Measurements from ENCODE around the gene SMIM24. TPM values are rescaled to one million over a fixed set of nuclear protein-coding genes. Genes with fewer than 3 reads are reported as not detected.

The SMIM24 gene
- polyA plus RNA-seq, 4 donors = 454 to 598 (median 485) TPM

GRCh38 chr19:3499738-3500428 lies 19.6 kb upstream of the SMIM24 start:
- DNase-seq (ENCODE audit: low read depth in 4 of 4, low spot score in 2 of 4) = no peak

DNA sequence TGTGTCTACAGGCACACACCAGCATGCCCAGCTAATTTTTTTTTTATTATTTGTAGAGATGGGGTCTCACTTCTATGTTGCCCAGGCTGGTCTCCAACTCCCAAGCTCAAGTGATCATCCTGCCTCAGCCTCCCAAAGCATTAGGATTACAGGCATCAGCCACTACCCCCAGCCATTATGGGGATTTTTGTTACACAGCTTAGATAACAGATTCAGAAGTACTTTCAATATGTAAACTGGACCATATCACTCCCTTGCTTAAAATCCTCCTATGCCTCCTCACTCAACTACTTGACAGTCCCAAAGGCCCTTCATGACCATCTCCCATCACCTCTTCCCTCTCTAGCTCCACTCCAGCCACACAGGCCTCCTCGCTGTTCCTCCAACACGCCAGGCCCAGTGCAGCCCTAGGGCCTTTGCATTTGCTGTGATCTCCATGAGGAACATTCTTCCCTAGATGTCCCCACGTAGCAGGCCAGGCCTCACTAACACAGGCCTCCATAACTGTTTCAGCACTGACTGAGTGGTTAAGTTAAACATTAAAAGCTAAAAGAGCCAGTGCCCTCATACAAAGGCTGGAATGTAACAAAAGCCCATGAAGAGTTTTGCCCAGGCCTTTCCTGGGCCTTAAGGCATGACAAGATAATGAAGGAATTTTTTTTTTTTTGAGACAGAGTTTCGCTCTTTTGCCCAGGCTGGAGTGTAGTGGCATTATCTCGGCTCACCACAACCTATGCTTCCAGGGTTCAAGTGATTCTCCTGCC lies 17.6 kb upstream of the SMIM24 start:
- DNase-seq (ENCODE audit: low read depth in 4 of 4, low spot score in 2 of 4) = no peak

DNA sequence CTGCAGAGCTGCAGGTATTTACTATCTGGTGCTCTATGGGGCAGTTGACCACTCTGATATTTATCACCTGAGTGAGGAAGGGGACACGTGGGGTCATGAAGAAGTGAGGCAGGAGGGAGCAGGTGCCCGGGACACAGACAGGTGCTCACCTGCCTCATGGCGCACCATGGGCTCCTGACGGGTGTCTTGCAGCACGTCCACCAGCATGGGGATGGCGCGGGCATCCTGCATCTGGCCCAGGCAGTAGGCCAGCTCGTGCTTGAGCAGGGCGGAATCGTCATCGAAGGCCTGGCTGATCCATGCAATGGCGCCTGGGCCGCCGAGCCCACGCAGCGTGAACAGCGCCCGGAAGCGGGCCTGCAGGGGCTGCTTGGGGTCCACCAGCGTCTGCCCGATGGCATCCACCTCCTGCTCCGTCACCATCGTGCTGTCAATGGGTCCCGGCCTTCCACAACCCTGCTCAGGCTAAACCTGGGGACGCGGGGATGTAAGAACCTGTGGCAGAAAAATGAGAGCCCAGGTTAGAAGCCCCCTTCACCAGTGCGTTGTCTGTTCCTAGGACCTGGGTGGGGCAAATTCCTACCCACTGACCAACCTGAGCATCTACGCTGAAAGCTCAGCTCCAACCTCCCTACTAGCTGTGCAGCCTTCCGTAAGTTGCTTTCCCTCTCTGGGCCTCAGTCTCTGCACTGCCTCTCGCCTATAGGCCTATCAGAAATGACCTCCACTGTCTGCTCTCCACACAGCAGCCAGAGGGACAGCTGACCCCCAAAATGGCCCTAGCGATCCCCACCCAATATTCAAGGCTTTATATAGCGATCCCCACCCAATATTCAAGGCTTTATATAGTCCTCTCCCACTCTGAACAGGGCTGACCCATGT lies 16.3 kb upstream of the SMIM24 start:
- no peak for DNase-seq (ENCODE audit: low read depth in 4 of 4, low spot score in 2 of 4)

DNA sequence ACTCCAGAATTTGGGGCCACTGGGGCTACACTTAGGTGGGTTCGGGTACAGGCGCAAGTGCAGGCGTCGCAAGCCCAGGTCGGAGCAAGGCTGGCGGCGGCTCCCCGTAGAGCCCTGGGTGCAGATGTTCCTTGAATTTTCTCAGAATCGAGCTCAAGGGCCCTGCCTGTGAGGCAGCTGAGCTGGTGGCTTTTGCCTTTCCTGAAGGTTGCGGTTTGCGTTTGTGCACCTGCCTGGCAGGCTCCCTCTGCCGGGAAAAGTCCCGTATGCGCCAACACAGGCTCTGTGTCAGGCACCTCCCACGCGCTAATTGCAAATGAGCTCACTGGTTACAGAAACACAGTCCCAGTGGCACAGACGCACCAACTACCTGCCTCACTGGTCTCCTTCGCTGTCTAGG lies 14.2 kb upstream of the SMIM24 start:
- DNase-seq (ENCODE audit: low read depth in 4 of 4, low spot score in 2 of 4) = no peak

DNA sequence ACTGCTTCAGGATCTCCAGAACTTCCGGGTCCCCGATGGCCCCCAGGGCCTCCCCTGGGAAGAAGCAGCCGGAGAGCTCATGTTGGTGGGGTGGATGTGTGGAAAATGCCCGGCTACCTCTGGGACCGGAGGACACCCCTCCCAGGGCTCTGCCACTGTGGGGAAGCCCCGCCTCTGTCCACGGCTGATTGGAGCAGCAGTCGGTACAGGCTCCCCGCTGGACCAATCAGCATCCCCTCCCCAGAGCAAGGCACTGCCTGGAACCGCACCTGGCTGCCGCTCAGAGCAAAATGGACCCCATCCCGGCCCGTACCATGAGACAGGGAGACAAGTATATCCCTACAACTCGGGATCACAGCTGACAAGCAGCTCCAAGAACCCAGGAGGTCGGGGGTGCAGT lies 13.7 kb upstream of the SMIM24 start:
- no peak for DNase-seq (ENCODE audit: low read depth in 4 of 4, low spot score in 2 of 4)

- no peak for DNase-seq (ENCODE audit: low read depth in 4 of 4, low spot score in 2 of 4)
Measured at GRCh38 chr19:3493651-3494050, 13.3 kb upstream of the SMIM24 start.

DNA sequence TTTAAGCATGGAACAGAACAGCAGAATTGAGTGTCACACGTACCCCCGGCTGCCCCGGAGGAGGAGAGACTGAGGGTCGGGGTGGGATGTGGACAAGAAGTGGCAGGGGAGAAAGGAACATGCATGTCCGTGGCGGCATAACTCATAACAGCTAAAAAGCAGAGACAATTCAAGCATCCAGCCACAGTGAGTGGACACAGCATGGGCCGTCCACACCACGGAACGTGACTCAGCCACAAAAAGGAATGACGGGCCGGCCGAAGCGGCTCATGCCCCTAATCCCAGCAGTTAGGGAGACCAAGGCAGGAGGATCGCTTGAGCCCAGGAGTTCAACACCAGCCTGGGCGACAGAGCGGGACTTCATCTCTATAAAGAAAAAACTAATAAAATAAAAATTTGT lies 12.6 kb upstream of the SMIM24 start:
- no peak for DNase-seq (ENCODE audit: low read depth in 4 of 4, low spot score in 2 of 4)

DNA sequence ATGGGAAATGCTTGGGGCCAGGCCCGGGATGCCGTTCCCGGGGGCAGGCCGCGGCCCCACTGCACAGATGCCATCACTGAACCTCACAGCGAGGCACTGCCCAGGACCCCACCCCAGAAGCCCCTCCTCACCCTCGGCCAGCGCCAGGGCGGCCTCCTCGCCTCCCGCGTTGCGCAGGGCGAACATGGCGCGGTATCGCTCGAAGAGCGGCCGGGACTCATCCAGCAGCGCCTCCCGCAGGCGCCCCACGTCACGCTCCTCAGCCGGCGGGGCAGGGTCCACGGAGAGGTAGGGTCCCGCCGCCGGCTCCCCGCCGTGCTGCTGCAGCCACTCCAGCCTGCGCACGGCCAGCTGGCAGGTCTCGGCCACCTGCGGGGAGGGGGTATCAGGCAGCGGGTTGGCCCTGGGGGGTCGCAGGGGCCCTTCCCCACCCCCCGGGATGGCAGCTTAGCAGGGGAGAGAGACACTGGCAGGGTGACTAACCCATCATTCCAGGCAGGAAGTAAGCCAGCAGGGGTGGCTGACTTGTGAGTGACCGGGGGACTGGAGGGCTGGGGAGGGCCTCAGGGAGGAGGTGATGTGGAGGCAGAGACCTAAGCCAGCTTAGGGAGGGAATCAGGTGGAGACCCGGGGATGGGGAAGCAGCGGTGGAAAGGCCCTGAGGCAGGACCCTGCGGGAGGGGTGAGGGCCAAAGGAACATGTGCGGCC lies 12.0 kb upstream of the SMIM24 start:
- DNase-seq (ENCODE audit: low read depth in 4 of 4, low spot score in 2 of 4) = no peak

DNA sequence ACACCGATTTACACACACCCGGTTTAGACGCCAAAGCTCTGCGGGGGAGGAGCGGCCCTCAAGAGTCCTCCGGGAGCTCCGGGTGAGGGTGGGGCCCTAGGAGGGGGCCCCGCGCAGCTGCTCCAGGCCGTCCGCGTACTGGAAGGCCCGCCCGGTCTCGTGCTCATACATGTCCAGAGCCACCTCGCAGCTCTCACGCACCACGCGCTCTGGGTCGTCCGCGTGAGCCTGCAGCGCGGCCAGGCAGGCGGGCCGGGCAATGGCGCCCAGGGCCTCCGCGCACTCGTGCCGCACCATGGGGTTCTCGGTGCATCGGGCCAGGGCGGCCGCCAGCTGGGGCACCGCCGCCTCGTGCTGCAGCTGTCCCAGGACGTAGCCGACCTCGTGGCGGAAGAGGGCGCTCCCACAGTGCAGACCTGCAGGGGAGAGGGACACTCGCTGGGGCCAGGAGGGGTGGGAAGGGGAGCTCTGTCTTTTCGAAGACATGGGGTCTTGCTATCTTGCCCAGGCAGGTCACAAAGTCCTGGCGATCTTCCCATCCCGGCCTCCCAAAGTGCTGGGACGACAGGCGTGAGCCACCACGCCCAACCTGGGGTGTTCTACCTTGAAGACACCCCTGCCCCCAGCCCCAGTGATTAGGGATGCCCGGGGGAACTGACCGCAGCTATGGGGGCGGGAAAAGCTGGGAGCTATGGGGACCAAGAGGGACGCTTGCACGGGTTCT lies 11.2 kb upstream of the SMIM24 start:
- DNase-seq (ENCODE audit: low read depth in 4 of 4, low spot score in 2 of 4) = no peak

DNA sequence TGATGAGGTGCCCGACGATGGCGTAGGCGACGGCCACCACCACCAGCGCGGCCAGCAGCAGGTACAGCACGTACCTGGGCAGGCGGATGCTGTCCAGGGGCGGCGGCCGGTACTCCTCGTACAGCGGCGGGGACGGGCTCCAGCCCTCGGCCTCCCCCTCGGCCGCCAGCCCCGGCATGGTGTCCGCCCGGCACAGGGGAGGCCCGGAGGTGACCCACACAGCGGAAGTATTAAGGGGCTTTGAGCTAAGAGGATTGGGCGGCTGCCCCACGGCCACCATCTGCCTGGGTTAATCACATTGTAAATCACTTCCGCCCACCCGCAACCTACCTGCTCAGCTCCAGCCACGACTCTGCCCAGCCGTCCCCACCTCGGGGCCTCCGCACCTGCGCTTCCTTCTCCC lies 2.9 kb upstream of the SMIM24 start, which contains the start of gene SMIM44:
TSS of gene SMIM44 (minus strand) at position 216 of the 403 bp plus-strand sequence. CDS start at position 178, 38 bp downstream.
- no peak for DNase-seq (ENCODE audit: low read depth in 4 of 4, low spot score in 2 of 4)

DNA sequence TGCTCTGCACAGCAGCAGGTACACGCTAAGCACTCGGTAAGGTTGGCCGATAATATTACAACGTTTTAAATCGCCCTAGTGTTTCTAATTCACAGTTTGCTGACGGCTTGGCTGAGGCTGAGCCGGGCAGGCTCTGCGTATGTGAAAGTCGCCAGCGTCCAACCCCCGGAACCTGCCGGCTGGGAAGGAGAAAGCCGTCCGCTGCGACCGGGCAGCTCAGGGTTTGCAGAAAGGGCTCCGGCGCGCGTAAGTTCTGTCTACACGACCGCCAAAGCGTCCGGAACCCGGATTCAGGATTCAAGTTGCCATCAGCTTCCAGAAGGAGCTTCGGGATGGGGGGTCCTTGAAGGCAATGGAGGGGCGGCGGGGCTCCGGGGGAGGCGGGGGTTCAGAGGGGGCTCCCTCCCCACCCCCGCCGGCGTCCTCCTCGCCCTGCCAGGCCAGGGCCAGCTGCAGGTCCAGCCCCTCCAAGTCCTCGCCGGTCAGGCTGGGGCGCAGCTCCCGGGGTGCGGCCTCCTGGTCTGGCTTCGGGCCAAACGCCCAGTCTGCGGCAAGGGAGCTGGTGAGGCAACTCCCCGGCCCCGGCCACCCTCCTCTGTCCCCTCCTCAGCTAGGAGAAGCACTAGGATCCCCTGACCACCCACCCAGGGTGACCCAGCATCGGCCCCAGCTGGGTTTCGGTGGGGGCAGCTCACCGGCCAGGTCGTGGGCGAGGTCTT lies 2.3 kb upstream of the SMIM24 start:
- DNase-seq (ENCODE audit: low read depth in 4 of 4, low spot score in 2 of 4) = no peak

GRCh38 chr19:3481241-3482090 lies 1.1 kb upstream of the SMIM24 start:
- no peak for DNase-seq (ENCODE audit: low read depth in 4 of 4, low spot score in 2 of 4)

DNA sequence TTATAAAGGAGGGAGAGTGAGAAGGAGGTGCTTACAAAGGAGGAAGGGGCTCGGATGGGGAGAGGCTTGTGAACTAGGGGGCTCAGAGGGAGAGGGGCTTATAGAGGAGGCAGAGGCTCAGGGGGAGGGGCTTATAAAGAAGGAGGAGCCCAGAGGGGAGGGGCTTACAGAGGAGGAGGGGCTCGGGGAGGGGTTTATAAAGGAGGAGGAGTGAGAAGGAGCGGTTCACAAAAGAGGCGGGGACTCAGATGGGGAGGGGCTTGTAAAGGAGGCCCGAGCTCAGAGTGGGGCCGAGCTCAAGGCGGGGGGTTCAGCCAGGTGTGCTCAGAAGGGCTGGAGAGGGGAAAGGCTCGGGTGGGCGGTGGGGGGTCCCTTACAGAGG lies 500 bp downstream of the SMIM24 start:
- no peak for DNase-seq (ENCODE audit: low read depth in 4 of 4, low spot score in 2 of 4)

- no peak for DNase-seq (ENCODE audit: low read depth in 4 of 4, low spot score in 2 of 4)
Measured at GRCh38 chr19:3479177-3479833, 1.0 kb downstream of the SMIM24 start.

- no peak for DNase-seq (ENCODE audit: low read depth in 4 of 4, low spot score in 2 of 4)
Measured at GRCh38 chr19:3478409-3479176, 1.7 kb downstream of the SMIM24 start.

DNA sequence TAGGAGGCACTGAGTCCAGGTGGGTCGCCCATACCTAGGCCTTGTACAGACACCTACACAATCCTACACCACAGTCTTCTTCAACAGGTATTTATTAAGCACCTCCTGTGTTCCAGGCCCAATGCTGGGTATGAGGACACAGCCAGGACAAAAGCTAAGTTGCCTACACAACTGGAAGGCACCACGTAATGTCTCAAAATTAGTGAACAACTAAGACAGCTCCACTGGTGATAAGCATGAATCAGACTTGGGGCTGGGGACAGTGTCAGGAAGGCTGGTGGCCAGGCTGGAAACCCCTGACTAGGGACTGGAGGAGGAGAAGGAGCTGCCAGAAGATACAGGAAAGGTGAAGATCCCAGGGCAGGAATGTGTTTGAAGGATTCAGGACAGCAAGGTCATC lies 2.4 kb downstream of the SMIM24 start:
- no peak for DNase-seq (ENCODE audit: low read depth in 4 of 4, low spot score in 2 of 4)

GRCh38 chr19:3477506-3477905 lies 2.8 kb downstream of the SMIM24 start:
- no peak for DNase-seq (ENCODE audit: low read depth in 4 of 4, low spot score in 2 of 4)
